Neural cell (in vitro differentiated cells): ENCODE measurements around the gene FSTL5. TPM values are rescaled to one million over a fixed set of nuclear protein-coding genes. Genes with fewer than 3 reads are reported as not detected.

ENCODE experiments used
- H2AFZ ChIP-seq: fragments of 200-600, 300-800 bp; sonication (generic), shearing (Covaris generic); 2 replicates; pipeline ENCODE4 v1.6.0; 2014; ENCODE audit warnings: low read depth, mild to moderate bottlenecking, antibody characterized with exemption, low read length, moderate library complexity
- H3F3A ChIP-seq: fragments of 200-600 bp; shearing (Covaris generic); 2 replicates; pipeline ENCODE4 v1.6.1; 2016; ENCODE audit warnings: mild to moderate bottlenecking, moderate library complexity, mixed read lengths, antibody characterized with exemption, low read length; ENCODE audit not compliant: insufficient read depth, poor library complexity, severe bottlenecking
- H3K27ac ChIP-seq: fragments of 200-600, 300-800 bp; sonication (generic), shearing (Covaris generic); 2 replicates; pipeline ENCODE4 v1.5.1; 2014; ENCODE audit warnings: mild to moderate bottlenecking, low read length, moderate library complexity
- H3K27me3 ChIP-seq: fragments of 300-800, 200-600 bp; sonication (generic), shearing (Covaris generic); 2 replicates; pipeline ENCODE4 v1.6.0; 2014; ENCODE audit warnings: mild to moderate bottlenecking, low read depth, low read length, moderate library complexity; ENCODE audit not compliant: insufficient read depth
- H3K36me3 ChIP-seq: fragments of 300-800, 200-600 bp; sonication (generic), shearing (Covaris generic); 2 replicates; pipeline ENCODE4 v1.5.1; 2014; ENCODE audit warnings: mild to moderate bottlenecking, antibody characterized with exemption, low read length, moderate library complexity; ENCODE audit not compliant: insufficient read depth
- H3K4me2 ChIP-seq: fragments of 300-800, 200-600 bp; sonication (generic), shearing (Covaris generic); 2 replicates; pipeline ENCODE4 v1.6.0; 2014; ENCODE audit warnings: mild to moderate bottlenecking, low read length
- H3K4me3 ChIP-seq: fragments of 300-800, 200-600 bp; sonication (generic), shearing (Covaris generic); 2 replicates; pipeline ENCODE4 v1.5.1; 2014; ENCODE audit warnings: mild to moderate bottlenecking, low read length, moderate library complexity
- H3K79me2 ChIP-seq: fragments of 200-600 bp; shearing (Covaris generic); replicated peaks from 2 replicates; pipeline ENCODE4 v1.6.0; 2014; ENCODE audit warnings: mild to moderate bottlenecking, low read length, moderate library complexity; ENCODE audit not compliant: insufficient read depth
- H3K9ac ChIP-seq: fragments of 300-800, 200-600 bp; sonication (generic), shearing (Covaris generic); 2 replicates; pipeline ENCODE4 v1.6.1; 2016; ENCODE audit warnings: mild to moderate bottlenecking, low read length, mixed read lengths
- H3K9me2 ChIP-seq: fragments of 200-600 bp; shearing (Covaris generic); 2 replicates; pipeline ENCODE4 v1.6.1; 2016; ENCODE audit warnings: mild to moderate bottlenecking, low read length, mixed read lengths; ENCODE audit not compliant: insufficient read depth
- H3K9me3 ChIP-seq: fragments of 200-600, 300-800 bp; sonication (generic), shearing (Covaris generic); 2 replicates; pipeline ENCODE4 v1.6.1; 2016; ENCODE audit warnings: mild to moderate bottlenecking, mixed run types, low read length, moderate library complexity, mixed read lengths
- H4K20me1 ChIP-seq: fragments of 200-600 bp; shearing (Covaris generic); 2 replicates; pipeline ENCODE4 v1.6.1; 2016; ENCODE audit warnings: mild to moderate bottlenecking, mixed run types; ENCODE audit not compliant: insufficient read depth
- EP300 ChIP-seq: fragments of 450-650 bp; conservative IDR thresholded peaks from 2 replicates; pipeline ENCODE4 v1.6.1; 2014; ENCODE audit warnings: antibody characterized with exemption, mild to moderate bottlenecking, moderate library complexity; ENCODE audit not compliant: poor library complexity, severe bottlenecking
- EZH2 ChIP-seq: fragments of 200-600, 300-800 bp; shearing (Covaris generic), sonication (generic); IDR thresholded peaks from 2 replicates; pipeline ENCODE4 v1.6.1; 2014; ENCODE audit warnings: antibody characterized with exemption, low read length, borderline replicate concordance, mild to moderate bottlenecking; ENCODE audit not compliant: insufficient read depth, poor library complexity, severe bottlenecking
- MXI1 ChIP-seq: fragments of 450-650 bp; conservative IDR thresholded peaks from 2 replicates; pipeline ENCODE4 v1.6.1; 2014; ENCODE audit warnings: antibody characterized with exemption, mild to moderate bottlenecking; ENCODE audit not compliant: poor library complexity, severe bottlenecking
- POLR2AphosphoS5 ChIP-seq: IDR thresholded peaks from 2 replicates; pipeline ENCODE4 v1.6.1; 2012
- RAD21 ChIP-seq: fragments of 450-650 bp; conservative IDR thresholded peaks from 2 replicates; pipeline ENCODE4 v1.6.1; 2014; ENCODE audit warnings: antibody characterized with exemption, mild to moderate bottlenecking, moderate library complexity
- SMC3 ChIP-seq: fragments of 450-650 bp; conservative IDR thresholded peaks from 2 replicates; pipeline ENCODE4 v1.6.1; 2014; ENCODE audit warnings: antibody characterized with exemption, mild to moderate bottlenecking, moderate library complexity; ENCODE audit not compliant: poor library complexity
- TAF1 ChIP-seq: IDR thresholded peaks from 2 replicates; pipeline ENCODE4 v1.6.1; 2012; ENCODE audit warnings: low read depth
- polyA plus RNA-seq: library from polyadenylated mRNA; depleted of rRNA; stranded (reverse); fragments of >200 nt; gene quantifications from 2 replicates; pipeline ENCODE4 v1.2.3, GENCODE V29; 2014
- TF ChIP-seq, protein P1 (sequence below): fragments of 450-650 bp; IDR thresholded peaks from 2 replicates; pipeline ENCODE4 v1.5.1; 2014; ENCODE audit warnings: antibody characterized with exemption, mild to moderate bottlenecking, moderate library complexity; ENCODE audit not compliant: poor library complexity, severe bottlenecking
- TF ChIP-seq, protein P2 (sequence below): IDR thresholded peaks from 2 replicates; pipeline ENCODE4 v1.6.1; 2012; ENCODE audit warnings: borderline replicate concordance

FSTL5 gene
- polyA plus RNA-seq, 1 donor from 2014 or later: 6.8 TPM

DNA sequence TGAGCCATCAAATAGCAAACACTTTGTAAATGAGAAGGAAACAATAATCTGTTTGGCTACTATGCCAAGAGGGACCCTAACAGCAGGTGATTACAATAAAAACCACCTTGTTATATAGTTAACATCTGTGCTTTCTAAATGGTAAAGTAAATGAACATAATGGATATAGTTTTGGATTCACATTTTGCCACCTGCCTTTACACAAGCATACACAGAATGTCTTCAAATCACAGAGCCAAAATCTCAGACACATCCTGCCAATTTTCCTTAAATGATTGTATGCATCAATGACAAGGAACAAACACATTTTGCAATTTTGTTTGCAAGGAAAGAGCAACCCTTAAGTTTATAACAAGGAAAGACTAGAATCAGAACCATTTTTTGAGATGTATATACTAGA is 334.2 kb downstream of the FSTL5 start:
- Histone ChIP-seq H3K36me3 (no peaks in the 10 kb centered on the region), H3K27ac (no peak overlapping the region), H3K9me2 (no peaks in the 10 kb centered on the region), H2AFZ (no peak overlapping the region), H4K20me1 (no peaks in the 10 kb centered on the region), H3K9me3 (no peaks in the 10 kb centered on the region), H3K27me3 (no peaks in the 10 kb centered on the region), H3K4me3 (no peak overlapping the region), H3K4me2 (no peak overlapping the region), H3K9ac (no peak overlapping the region), H3K79me2 (no peaks in the 10 kb centered on the region), H3F3A (no peaks in the 10 kb centered on the region)
- TF ChIP-seq POLR2AphosphoS5 (no peak), EZH2 (no peak)
- TF ChIP-seq, protein P1, sequence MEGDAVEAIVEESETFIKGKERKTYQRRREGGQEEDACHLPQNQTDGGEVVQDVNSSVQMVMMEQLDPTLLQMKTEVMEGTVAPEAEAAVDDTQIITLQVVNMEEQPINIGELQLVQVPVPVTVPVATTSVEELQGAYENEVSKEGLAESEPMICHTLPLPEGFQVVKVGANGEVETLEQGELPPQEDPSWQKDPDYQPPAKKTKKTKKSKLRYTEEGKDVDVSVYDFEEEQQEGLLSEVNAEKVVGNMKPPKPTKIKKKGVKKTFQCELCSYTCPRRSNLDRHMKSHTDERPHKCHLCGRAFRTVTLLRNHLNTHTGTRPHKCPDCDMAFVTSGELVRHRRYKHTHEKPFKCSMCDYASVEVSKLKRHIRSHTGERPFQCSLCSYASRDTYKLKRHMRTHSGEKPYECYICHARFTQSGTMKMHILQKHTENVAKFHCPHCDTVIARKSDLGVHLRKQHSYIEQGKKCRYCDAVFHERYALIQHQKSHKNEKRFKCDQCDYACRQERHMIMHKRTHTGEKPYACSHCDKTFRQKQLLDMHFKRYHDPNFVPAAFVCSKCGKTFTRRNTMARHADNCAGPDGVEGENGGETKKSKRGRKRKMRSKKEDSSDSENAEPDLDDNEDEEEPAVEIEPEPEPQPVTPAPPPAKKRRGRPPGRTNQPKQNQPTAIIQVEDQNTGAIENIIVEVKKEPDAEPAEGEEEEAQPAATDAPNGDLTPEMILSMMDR: no peak

DNA sequence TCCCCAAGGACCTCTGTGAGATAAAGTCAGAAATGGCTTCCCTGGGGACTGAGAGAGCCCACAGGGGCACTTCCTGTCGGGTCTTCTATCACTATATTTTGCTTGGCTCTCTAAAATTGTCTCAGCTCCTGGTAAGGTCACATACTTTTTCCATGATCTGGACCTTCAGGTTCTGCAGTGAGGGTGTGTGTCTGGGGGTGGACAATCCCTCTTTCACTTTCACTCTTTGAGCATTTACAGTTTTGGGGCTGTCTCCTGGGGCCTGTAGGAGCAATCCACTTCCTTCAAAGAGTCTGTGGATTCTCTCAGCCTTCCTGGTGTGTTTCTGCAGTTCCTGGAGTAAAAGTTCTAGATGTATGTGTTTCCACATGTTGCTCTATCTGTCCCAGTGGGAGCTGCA is 335.7 kb downstream of the FSTL5 start:
- Histone ChIP-seq H2AFZ (no peak overlapping the region), H3K9me2 (no peaks in the 10 kb centered on the region), H3K4me2 (no peak overlapping the region), H3K9me3 (no peaks in the 10 kb centered on the region), H3K36me3 (no peaks in the 10 kb centered on the region), H4K20me1 (no peaks in the 10 kb centered on the region), H3K79me2 (no peaks in the 10 kb centered on the region), H3K9ac (no peak overlapping the region), H3F3A (no peaks in the 10 kb centered on the region), H3K4me3 (no peak overlapping the region), H3K27me3 (no peaks in the 10 kb centered on the region), H3K27ac (no peak overlapping the region)
- TF ChIP-seq TAF1 (no peak), POLR2AphosphoS5 (no peak), MXI1 (no peak), SMC3 (no peak), EP300 (no peak), EZH2 (no peak), RAD21 (no peak)
- TF ChIP-seq, protein P2, sequence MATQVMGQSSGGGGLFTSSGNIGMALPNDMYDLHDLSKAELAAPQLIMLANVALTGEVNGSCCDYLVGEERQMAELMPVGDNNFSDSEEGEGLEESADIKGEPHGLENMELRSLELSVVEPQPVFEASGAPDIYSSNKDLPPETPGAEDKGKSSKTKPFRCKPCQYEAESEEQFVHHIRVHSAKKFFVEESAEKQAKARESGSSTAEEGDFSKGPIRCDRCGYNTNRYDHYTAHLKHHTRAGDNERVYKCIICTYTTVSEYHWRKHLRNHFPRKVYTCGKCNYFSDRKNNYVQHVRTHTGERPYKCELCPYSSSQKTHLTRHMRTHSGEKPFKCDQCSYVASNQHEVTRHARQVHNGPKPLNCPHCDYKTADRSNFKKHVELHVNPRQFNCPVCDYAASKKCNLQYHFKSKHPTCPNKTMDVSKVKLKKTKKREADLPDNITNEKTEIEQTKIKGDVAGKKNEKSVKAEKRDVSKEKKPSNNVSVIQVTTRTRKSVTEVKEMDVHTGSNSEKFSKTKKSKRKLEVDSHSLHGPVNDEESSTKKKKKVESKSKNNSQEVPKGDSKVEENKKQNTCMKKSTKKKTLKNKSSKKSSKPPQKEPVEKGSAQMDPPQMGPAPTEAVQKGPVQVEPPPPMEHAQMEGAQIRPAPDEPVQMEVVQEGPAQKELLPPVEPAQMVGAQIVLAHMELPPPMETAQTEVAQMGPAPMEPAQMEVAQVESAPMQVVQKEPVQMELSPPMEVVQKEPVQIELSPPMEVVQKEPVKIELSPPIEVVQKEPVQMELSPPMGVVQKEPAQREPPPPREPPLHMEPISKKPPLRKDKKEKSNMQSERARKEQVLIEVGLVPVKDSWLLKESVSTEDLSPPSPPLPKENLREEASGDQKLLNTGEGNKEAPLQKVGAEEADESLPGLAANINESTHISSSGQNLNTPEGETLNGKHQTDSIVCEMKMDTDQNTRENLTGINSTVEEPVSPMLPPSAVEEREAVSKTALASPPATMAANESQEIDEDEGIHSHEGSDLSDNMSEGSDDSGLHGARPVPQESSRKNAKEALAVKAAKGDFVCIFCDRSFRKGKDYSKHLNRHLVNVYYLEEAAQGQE: no peak
- TF ChIP-seq, protein P1: no peak
